HG03139 (cell line): ENCODE measurements around the gene WDR90.
A peak's percentile ranks its signal among the peaks of the same experiment; 100 is the strongest.

ENCODE experiments used
- ATAC-seq: cut with Tn5 transposase; IDR thresholded peaks from one replicate; pipeline ENCODE4 v1.9.1; 2021; ENCODE audit not compliant: unreplicated experiment

Gene WDR90

DNA sequence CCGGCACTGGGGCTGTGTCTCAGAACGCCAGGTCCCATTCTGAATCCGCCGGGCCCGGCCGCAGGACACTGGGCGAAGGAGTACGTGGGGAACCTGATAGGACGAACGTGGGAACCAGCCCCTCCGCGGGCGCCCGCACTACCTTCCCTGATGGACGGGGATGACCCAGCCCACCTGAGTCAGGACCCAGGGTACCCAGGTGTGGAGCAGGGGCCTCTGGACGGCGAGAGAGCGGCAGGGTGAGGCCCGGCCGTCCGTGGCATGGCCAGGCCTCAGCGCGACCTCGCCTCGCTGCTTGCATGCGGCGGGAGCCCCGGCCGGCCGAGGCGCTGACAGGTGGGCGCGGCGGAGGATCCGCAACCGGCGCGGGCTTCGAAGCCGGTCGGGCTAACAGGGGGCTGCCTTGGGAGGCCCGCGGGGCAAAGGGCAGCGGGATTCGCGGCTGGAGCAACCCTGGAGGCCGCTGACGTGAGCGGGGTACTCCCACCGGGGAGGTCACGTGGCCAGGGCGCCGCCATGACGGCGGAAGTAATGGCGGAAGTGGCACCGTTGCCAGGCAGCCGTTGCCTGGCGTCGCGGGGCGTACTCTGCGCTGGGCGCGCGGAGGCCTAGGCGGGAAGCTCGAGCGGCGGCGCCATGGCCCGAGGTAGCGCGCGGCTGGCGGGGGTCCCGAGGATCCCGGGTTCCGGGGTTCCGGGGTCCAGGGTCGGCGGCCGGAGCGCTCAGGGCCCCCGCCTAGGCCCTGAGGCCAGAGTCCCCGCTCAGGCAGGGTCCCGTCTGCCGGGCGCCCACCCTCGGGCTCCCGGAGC is at the start of gene WDR90:
TSS of gene WDR90 (plus strand) at position 585 of the 809 bp plus-strand sequence. CDS start at position 637, 52 bp downstream.
- peak; percentile 77 for ATAC-seq

DNA sequence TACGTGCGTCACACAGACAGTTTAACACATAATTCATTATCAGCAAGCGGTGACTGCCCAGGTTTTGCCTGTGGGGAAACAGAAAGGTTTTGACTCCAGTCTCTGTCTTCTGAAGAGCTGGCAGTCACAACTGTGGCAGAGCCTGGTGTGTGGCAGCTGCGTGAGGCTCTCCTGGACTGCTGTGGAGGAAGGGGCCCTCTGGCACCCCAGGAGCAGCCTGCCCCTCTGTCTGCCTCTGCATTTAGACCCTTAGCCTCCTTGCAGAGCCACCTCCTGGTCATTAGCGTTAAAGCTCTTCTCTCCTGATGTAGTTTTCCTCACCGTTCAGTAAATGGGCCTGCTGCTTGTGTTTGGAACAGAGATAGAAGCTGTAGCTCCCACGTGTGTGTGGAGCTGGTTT is 48.4 kb upstream of the WDR90 start:
- ATAC-seq: no peak

DNA sequence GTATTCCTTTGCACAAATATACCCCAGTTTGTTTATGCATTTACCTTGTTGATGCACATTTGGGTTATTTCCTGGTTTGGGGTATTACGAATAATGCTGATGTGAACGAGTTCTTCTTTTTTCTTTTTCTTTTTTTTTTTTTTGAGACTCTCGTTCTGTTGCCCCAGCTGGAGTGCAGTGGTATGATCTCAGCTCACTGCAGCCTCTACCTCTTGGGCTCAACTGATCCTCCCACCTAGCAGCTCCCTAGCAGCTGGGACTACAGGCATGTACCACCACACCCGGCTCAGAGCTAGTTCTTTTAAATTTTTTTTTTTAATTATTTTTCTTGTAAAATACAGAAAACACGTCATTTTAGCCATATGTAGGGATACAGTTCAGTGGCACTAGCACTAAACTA is 45.2 kb upstream of the WDR90 start:
- no peak for ATAC-seq

DNA sequence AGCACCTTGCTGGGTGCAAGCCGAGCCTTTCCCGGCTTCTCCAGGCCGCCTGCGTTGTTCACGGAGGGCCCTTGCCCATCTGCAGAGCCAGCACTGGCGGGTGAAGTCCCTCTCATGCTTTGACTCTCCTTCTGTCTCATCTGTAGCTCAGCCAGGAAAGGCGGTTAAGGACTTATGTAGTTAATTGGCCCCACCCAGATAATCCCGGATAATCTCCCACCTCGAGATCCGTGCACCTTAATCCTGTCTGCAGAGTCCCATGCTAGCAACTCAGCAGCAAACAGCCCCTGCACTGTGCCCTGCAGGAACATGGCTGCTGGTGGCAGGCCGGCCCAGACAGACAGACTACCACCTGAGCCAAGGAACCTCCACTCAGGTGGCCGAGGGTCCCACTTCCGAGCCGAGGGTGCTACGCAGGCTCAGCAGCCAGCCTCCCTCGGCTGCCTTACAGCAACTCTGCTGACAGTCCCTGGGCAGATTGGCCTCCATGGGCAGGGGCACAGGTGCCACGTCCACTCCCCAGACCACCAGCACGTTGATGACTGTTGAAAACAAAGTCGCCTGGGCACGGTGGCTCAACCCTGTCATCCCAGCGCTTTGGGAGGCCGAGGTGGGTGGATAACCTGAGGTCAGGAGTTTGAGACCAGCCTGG is 42.4 kb upstream of the WDR90 start:
- no peak for ATAC-seq

DNA sequence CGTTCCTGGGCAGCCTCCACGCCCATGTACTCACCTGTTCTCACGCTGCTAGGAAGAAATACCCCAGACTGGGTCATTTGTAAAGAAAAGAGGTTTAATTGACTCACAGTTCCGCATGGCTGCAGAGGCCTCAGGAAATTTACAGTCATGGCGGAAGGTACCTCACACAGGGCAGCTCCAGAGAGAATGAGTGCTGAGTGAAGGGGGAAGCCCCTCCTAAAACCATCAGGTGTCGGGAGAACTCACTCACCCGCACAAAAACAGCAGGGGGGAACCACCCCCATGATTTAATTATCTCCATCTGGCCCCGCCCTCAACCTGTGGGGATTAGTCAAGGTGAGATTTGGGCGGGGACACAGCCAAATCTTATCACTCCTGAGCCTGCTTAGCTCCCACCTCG is 41.1 kb upstream of the WDR90 start:
- ATAC-seq: no peak

DNA sequence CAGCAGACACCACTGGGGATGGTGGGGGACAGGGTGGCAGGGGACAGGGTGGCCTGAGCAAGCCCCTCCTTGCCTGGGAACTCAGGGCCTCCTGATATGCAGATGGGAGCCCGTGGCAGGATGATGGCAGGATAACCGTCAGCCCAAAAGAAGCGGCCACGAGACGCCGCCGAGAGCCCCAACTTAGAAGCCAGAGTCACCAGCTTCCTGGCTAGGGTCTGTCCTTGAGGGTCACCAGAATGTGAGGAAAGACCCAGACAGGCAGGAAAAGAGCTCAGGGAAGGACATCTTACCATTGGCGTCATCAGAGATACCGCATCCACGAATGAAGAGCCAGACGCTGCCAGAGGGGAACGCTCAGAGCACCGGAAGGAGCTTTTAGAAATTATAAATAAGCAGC is 39.8 kb upstream of the WDR90 start:
- no peak for ATAC-seq

DNA sequence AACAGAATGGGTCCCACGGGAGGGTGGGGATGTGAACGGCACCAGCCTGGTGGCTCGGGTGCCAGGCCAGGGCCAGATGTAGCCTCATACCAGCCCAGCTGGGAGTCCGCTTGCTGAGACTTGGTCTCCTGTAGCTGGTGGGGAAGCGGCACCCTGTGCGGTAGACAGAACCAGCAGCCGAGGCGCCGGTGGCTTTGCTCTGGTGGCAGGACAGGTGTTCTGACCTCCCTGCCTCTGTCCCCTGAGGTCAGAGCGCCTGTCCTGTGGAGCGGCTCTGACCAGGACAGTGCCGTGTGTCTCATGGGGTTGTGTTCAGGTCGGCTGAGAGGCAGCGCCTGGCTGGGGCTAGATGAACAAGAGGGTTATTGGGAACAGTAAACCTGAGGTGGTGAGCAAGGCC is 39.2 kb upstream of the WDR90 start:
- no peak for ATAC-seq

DNA sequence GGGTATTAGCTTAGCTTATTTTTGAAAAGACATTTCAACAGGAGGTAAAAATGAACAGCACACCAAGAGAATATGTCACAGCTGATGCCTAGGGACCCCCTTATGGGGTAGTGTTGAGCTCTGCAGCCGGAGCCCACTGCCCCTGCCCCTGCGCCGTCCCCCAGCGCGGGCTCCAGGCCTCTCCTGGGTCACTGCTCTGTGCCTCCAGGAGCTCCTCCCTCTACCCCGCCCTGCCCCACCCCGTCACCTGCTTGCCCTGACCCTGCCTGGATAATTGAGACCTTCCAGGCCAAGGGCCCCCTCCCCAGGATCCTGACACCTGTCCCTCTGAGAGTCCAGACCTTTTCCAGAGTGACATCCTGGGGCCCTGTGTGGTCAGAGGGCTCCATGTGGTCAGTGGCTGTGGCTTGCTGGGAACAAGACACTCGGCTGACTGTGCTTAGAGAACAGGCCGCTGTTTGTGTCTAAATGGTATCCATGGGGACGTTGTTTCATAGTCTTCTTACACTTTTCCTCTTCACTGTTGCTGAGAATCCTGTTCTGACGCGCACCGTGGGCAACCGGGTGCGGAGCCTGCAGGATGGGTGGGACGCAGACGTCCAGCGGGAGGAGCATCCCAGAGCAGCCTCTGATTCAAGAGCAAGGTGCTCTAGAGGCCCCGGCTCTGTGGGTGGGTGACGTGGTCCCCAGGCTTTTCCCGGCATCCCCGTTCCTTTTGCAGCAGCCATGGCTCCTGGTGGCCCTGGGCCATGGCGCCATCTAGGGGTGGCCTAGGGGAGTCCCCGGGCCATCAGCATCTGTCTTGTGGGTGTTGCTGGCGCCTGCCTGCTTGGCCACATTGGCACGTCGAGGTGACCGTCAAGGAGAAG is 38.4 kb upstream of the WDR90 start:
- no peak for ATAC-seq

DNA sequence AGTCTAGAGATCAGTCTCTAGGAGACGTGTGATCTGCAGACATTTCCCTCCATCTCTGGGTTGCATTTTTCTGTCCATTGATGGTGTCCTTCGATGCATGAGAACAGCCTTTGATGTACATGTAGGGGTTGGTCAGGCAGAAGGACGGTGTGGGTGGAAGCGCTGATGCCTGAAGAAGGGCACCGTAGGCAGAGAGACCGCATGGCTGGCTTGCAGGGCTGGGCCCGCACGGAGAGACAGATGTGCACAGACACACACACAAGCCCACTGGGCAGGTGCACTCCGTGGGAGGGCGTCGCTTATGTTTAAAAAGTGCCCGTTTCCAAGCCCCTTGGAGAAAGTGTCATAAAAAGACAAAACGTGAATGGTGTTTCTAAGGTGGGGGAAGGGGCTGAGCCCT is 34.0 kb upstream of the WDR90 start:
- no peak for ATAC-seq

DNA sequence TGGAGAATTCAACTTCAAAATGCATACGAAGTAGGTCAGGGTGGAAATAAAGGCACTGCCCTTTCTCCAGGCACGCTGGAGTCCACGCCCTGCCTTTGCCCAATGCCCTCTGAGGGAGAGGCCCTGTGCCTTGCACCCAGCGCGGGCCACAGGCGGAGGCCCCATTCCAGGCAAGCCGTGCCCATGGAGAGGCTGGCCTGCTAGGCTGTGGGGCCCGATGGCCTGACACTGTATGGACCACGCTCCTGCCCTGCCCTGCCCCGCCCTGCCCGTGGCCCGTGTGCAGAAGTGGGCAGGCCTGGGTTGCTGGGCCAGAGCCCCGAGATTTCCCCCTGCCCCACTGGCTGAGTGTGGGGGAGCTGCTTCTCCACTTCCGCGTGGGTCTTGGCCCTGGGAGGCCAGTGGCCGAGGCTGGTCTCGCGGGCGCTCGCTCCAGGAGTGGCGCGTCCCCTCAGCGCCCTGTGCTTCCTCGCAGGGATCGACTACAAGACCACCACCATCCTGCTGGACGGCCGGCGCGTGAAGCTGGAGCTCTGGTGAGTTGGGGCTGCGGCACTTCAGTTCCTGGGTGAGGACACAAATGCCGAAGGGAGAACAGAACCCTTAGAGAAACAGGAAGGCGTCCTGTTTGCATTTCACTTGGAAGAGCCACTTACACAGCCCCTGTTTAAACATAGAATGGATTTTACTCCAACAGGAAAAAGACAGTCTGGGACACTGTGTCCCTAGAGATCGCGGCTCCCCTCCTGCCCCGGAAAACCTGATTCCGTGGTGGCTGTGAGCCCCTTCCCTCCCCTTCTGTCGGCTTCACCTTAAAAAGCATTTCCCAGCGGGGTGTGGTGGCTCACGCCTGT is 32.2 kb upstream of the WDR90 start:
- no peak for ATAC-seq

DNA sequence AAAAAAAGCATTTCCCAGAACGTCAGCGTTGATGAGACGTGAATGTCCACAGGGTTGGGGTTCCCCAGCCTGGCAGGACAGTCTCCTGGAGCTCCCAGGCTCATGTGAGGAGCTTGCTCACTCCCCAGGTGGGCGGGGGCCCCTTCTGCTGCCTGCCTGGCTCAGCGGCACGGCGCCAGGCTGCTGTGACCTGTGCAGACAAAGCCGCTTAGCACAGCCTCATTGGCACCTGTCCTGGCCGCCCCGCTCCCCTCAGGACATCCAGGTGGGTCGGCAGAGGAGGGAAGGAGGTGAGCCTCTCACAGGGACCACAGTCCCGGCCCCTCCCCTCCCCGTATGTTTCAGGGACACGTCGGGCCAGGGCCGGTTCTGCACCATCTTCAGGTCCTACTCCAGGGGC is 31.3 kb upstream of the WDR90 start:
- ATAC-seq: no peak

DNA sequence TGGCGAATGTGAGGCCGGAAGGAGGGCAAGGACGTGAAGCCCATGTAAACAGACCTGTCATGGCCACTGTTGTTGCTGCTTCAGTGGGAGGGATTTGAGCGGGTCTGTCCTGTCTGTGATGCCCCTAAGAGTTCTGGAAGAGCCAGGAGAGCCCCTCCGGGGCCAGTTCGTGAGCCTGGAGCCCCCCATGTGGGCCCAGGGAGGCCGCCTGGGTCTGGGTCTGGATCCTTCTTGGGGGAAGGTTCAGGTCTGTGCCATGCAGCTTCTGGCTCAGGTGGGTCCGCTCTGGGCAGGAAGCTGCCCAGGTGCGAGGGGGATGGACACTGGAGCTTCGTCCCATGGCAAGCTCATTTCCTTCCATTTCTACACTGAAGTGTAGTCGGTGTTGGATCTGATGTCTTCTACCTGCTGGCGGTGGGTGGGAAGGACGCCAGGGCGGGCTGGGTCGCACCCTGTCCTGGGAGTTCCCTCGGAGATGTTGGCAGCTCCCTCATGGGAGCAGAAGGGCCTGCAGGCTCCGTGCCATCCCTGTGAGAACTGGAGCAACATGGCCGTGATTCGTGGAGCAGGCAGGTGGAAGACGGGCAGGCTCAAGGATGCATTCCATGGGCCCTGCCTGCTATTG is 29.6 kb upstream of the WDR90 start:
- ATAC-seq: no peak

DNA sequence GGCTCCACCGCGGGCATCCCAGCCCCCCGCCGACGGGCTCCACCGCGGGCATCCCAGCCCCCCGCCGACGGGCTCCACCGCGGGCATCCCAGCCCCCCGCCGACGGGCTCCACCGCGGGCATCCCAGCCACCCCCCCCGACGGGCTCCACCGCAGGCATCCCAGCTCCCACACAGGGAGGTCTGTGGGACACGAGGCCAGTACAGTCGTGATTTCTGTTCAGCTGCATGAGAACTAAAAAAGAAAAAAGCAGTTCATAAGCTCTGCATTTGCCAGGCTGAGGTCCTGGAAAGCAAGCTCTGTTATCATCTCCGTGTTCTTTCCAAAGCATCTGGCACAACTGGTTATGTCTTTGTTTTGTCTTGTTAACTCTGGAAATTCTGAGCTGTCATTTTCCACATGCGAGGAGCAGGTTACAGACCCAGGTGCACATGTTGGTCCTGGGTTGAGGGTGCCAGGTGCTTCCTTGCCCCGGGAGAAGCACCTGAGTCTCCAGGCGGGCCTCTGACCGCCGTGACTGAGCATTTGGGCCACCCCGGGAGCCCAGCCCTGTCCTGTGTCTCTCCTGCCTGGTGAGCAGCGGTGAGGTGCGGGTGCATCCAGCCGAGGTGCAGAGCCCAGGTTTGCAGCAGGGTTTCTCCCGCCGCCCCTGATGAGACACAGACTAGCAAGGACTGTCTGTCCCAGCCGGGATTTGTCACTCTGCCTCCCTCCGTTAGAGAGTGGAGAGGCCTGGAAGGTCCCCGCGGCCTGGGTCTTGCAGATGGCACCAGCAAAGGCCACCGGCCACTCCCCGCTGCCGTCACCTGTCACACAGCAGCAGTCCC is 28.3 kb upstream of the WDR90 start:
- ATAC-seq: no peak

DNA sequence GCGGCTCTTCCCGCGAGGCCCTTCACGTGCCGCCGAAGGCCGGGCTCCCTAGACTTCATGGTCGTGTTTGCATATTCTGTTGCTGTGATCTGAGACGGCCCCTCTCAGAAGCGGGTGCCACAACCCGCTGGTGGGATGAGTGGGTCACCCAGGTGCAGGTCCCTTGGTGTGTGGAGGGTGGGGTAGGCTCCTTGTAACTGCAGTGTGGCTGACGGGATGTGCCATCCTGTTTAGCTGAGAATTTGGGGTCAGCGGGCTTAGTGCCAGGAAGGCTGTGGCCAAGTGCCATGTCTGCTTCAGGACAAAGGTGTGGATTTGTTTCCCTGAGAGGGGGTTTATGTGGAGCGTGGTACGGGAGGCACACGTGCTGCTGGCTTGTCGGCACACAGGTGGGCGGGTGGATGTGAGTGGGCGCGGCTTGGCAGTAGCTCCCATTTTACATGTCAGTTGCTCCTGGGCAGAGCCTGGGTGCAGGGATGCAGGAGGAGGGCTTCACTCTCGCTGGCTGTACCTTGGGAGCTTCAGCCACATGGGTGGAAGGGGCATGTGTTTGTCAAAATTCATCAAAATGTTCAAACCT is 27.5 kb upstream of the WDR90 start:
- ATAC-seq: no peak

DNA sequence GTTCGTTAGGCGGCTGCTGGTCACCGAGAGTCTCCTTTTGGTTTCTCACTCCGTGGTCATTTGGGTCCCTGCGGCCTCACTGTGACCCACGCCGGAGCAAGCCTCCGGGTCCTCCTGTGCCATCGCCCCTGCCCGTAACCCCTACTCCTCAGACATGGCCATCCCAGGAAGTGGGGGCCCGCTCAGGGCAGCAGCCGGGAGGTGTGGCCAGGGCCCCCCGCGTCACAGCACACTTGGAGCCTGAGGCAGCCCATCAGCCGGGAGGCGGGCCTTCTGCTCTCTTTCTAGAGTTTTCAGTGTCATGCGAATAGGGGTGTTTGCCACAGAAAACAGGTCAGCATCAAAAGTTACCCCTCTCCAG is 26.3 kb upstream of the WDR90 start:
- ATAC-seq: no peak

DNA sequence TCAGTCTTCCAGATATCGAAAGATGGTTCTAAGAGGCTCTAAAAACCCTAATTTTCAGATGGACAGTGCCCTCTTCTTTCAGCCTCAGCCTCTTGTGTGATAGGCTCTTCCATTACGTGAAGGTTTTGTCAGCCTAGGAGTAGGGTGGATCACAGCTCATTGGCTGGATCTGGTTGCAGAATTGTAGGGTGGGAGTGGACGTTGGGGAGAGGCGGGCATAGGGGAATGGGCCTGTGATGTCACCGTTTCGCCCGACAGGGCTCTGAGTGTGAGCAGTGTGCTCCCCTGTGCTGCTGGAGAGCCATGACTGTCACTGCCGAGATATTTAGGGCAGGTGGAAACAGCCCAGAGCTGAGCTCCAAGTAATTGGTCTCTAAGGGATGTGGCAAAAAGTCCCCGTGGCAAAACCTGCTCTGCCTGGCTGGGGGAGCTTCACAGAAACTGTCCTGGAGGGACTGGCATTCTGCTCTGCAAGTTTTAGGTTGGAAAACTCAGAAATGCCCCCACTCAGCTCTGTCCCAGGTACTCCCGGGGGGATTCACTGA is 24.6 kb upstream of the WDR90 start:
- no peak for ATAC-seq

DNA sequence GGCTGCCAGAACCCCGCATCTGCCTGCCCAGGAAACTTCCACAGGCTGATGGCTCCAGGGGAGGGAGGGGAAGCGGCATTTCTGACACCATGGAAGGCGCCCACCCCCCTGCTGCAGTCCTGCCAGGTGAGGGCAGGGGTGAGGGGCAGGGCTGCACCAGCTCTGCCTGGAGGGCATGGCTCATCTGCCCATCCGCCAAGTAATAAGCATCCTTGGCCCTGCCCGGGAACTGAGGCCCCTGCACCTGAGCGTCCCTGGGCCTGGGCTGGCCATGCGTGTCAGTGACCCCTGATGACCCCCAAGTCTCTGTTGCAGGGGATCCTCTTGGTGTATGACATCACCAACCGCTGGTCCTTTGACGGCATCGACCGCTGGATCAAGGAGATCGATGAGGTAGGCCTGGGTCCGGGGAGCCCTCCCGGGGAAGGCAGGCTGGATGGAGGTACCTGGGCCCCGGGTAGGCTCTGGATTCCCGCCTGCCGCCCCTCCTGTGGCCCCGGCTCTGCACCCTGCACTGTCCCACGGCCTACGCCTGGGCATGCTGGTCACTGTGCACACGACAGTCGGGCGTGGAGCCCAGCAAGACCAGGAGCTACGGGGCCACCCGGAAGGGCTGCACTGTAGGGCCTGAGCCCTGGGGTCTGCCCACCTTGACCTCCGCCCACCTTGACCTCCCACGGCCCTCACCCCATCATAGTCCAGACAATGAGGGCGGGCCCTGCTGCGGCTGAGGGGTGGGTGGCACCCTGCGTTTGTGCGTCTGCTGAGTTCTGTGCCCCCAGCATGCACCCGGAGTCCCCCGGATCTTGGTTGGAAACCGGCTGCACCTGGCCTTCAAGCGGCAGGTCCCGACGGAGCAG is 23.8 kb upstream of the WDR90 start:
- ATAC-seq: no peak
